WTC11 (cell line): ENCODE measurements around the gene ZNF432. TPM values are rescaled to one million over a fixed set of nuclear protein-coding genes. Genes with fewer than 3 reads are reported as not detected.

Experiments
- ATAC-seq: fragments of 200-7000 bp; cut with Tn5 transposase; 2 replicates; pipeline ENCODE4 v1.10.0; 2021; ENCODE audit warnings: mild to moderate bottlenecking, moderate library complexity
- CTCF ChIA-PET: fragments of 300-600 bp; sonication (Branson Sonifier 250); formaldehyde crosslinking; loops from one replicate; lab custom pipeline; 2021; ENCODE audit warnings: antibody characterized with exemption; lab: Charles Lee
- POLR2A ChIA-PET: fragments of 350-600 bp; sonication (Branson Sonifier 250); formaldehyde crosslinking; loops from one replicate; lab custom pipeline; 2021; ENCODE audit warnings: antibody characterized with exemption; lab: Charles Lee
- DNase-seq: peaks from one replicate; pipeline ENCODE4 v3.0.0; 2021; ENCODE audit warnings: low spot score
- H3K27ac Mint-ChIP-seq: 2 replicates; pipeline ENCODE4 v1.8.0; 2021; ENCODE audit warnings: mixed read lengths
- H3K27me3 Mint-ChIP-seq: 2 replicates; pipeline ENCODE4 v1.8.0; 2021; ENCODE audit warnings: low read depth, mild to moderate bottlenecking, moderate library complexity, mixed read lengths
- H3K36me3 Mint-ChIP-seq: 2 replicates; pipeline ENCODE4 v1.8.0; 2021; ENCODE audit warnings: mixed read lengths
- H3K4me1 Mint-ChIP-seq: 2 replicates; pipeline ENCODE4 v1.8.0; 2022; ENCODE audit warnings: mixed read lengths
- H3K4me3 Mint-ChIP-seq: 2 replicates; pipeline ENCODE4 v1.8.0; 2021; ENCODE audit warnings: mild to moderate bottlenecking, moderate library complexity, mixed read lengths
- H3K9me3 Mint-ChIP-seq: 2 replicates; pipeline ENCODE4 v1.8.0; 2021; ENCODE audit warnings: mixed read lengths
- AFF4 ChIP-seq: sonication (generic); formaldehyde crosslinking; IDR thresholded peaks from 2 replicates; pipeline ENCODE4 v1.8.1; 2023; ENCODE audit warnings: mild to moderate bottlenecking, missing genetic modification reagents, borderline replicate concordance
- ARID4B ChIP-seq: sonication (generic); formaldehyde crosslinking; IDR thresholded peaks from 2 replicates; pipeline ENCODE4 v1.8.0; 2023; ENCODE audit warnings: missing genetic modification reagents, mild to moderate bottlenecking, borderline replicate concordance
- CBFB ChIP-seq: sonication (generic); formaldehyde crosslinking; IDR thresholded peaks from 2 replicates; pipeline ENCODE4 v1.8.1; 2022; ENCODE audit warnings: mild to moderate bottlenecking, low read depth, missing genetic modification reagents
- CREM ChIP-seq: sonication (generic); formaldehyde crosslinking; IDR thresholded peaks from 2 replicates; pipeline ENCODE4 v1.8.1; 2022; ENCODE audit warnings: mild to moderate bottlenecking, missing genetic modification reagents, moderate library complexity
- CTCF ChIP-seq: fragments of 200-600 bp; IDR thresholded peaks from 2 replicates; pipeline ENCODE4 v1.8.0; 2022; ENCODE audit warnings: antibody characterized with exemption
- E2F1 ChIP-seq: sonication (generic); formaldehyde crosslinking; IDR thresholded peaks from 2 replicates; pipeline ENCODE4 v1.8.0; 2022; ENCODE audit warnings: mild to moderate bottlenecking, missing genetic modification reagents
- E2F4 ChIP-seq: sonication (generic); formaldehyde crosslinking; IDR thresholded peaks from 2 replicates; pipeline ENCODE4 v1.8.1; 2022; ENCODE audit warnings: low read depth, mild to moderate bottlenecking, moderate library complexity, missing genetic modification reagents, borderline replicate concordance
- EMX1 ChIP-seq: fragments of 250-450 bp; sonication (Bioruptor Pico); IDR thresholded peaks from 2 replicates; pipeline ENCODE4 v1.8.0; 2021; ENCODE audit warnings: mild to moderate bottlenecking
- MAX ChIP-seq: sonication (generic); formaldehyde crosslinking; IDR thresholded peaks from 2 replicates; pipeline ENCODE4 v1.8.0; 2022; ENCODE audit warnings: mild to moderate bottlenecking, missing genetic modification reagents
- NR3C1 ChIP-seq: sonication (generic); formaldehyde crosslinking; conservative IDR thresholded peaks from 2 replicates; pipeline ENCODE4 v1.8.1; 2023; ENCODE audit warnings: low read depth, mild to moderate bottlenecking, missing genetic modification reagents
- PRRX2 ChIP-seq: fragments of 250-450 bp; sonication (Bioruptor Pico); IDR thresholded peaks from 2 replicates; pipeline ENCODE4 v1.8.0; 2021; ENCODE audit warnings: mild to moderate bottlenecking
- TEAD1 ChIP-seq: sonication (generic); formaldehyde crosslinking; IDR thresholded peaks from 2 replicates; pipeline ENCODE4 v1.8.0; 2022; ENCODE audit warnings: mild to moderate bottlenecking, missing genetic modification reagents
- ZMAT4 ChIP-seq: fragments of 250-450 bp; sonication (Bioruptor Pico); IDR thresholded peaks from 2 replicates; pipeline ENCODE4 v1.9.0; 2021; ENCODE audit warnings: mild to moderate bottlenecking
- ZNF317 ChIP-seq: sonication (generic); formaldehyde crosslinking; IDR thresholded peaks from 2 replicates; pipeline ENCODE4 v1.8.1; 2023; ENCODE audit warnings: low read depth, mild to moderate bottlenecking, moderate library complexity, missing genetic modification reagents, borderline replicate concordance
- ZNF396 ChIP-seq: fragments of 250-450 bp; sonication (Bioruptor Pico); IDR thresholded peaks from 2 replicates; pipeline ENCODE4 v1.8.0; 2021; ENCODE audit warnings: mild to moderate bottlenecking, moderate library complexity, borderline replicate concordance
- total RNA-seq: library from RNA; stranded (reverse); gene quantifications from 3 replicates; pipeline ENCODE4 v1.2.3, GENCODE V29; 2021

ZNF432 gene
- total RNA-seq, 1 experiment from 2014 or later = 8.9 TPM

GRCh38 chr19:52034051-52034728, 14.4 kb downstream of the ZNF432 start:
- TF ChIP-seq CREM = no peak
- TF ChIP-seq CTCF = no peak
- no peak for TF ChIP-seq MAX (CRISPR knock-in tag)
- TF ChIP-seq CBFB (CRISPR knock-in tag) = no peak
- no peak for TF ChIP-seq ZNF396 (CRISPR knock-in tag)
- TF ChIP-seq ZMAT4 = no peak
- no peak for TF ChIP-seq PRRX2
- TF ChIP-seq ZNF317 (CRISPR knock-in tag) = no peak
- TF ChIP-seq E2F1 = no peak
- TF ChIP-seq NR3C1 (CRISPR knock-in tag) = no peak
- TF ChIP-seq E2F4 (CRISPR knock-in tag) = no peak
- TF ChIP-seq AFF4 (CRISPR knock-in tag) = no peak
- TF ChIP-seq TEAD1 (CRISPR knock-in tag) = no peak
- no peak for TF ChIP-seq EMX1 (CRISPR knock-in tag)
- TF ChIP-seq ARID4B (CRISPR knock-in tag) = no peak
- H3K27ac Mint-ChIP-seq = no peak overlapping the region
- H3K36me3 Mint-ChIP-seq = peaks cover 86% of the 10 kb centered on the region
- POLR2A ChIA-PET = no interaction called here
- H3K27me3 Mint-ChIP-seq = no peaks in the 10 kb centered on the region
- no peak overlapping the region for H3K4me3 Mint-ChIP-seq
- no peak for DNase-seq
- peaks cover 68% of the 10 kb centered on the region for H3K9me3 Mint-ChIP-seq
- ATAC-seq = no peak
- CTCF ChIA-PET = no interaction called here
- no peaks in the 10 kb centered on the region for H3K4me1 Mint-ChIP-seq
